H9 (cell line): ENCODE measurements around the gene MEN1. TPM values are rescaled to one million over a fixed set of nuclear protein-coding genes. Genes with fewer than 3 reads are reported as not detected.

Experiments
- DNase-seq: peaks from one replicate; pipeline ENCODE4 v3.0.0-alpha.2; 2017
- H2AFZ ChIP-seq: one replicate; pipeline ENCODE4 v1.6.1; 2013; ENCODE audit warnings: mild to moderate bottlenecking, low read length, control low read depth, moderate library complexity
- H2AK5ac ChIP-seq: 2 replicates; pipeline ENCODE4 v1.6.1; 2013; ENCODE audit warnings: low read length, control low read depth, mixed read lengths; ENCODE audit not compliant: insufficient read length
- H2BK120ac ChIP-seq: one replicate; pipeline ENCODE4 v1.6.1; 2013; ENCODE audit warnings: low read depth, mild to moderate bottlenecking, low read length, control low read depth, inconsistent platforms; ENCODE audit not compliant: poor library complexity, severe bottlenecking
- H2BK12ac ChIP-seq: 2 replicates; pipeline ENCODE4 v1.6.1; 2013; ENCODE audit warnings: low read length, control low read depth, mixed read lengths, low read depth; ENCODE audit not compliant: insufficient read length
- H2BK15ac ChIP-seq: 2 replicates; pipeline ENCODE4 v1.6.1; 2013; ENCODE audit warnings: low read depth, low read length, control low read depth
- H2BK20ac ChIP-seq: one replicate; pipeline ENCODE4 v1.6.1; 2013; ENCODE audit warnings: low read depth, mild to moderate bottlenecking, low read length, control low read depth, inconsistent platforms; ENCODE audit not compliant: poor library complexity, severe bottlenecking
- H2BK5ac ChIP-seq: 2 replicates; pipeline ENCODE4 v1.6.1; 2013; ENCODE audit warnings: low read length, control low read depth, mixed read lengths; ENCODE audit not compliant: insufficient read length
- H3K14ac ChIP-seq: 2 replicates; pipeline ENCODE4 v1.6.1; 2013; ENCODE audit warnings: low read length, control low read depth; ENCODE audit not compliant: insufficient read depth
- H3K18ac ChIP-seq: 2 replicates; pipeline ENCODE4 v1.6.1; 2013; ENCODE audit warnings: low read depth, mild to moderate bottlenecking, mixed read lengths, low read length, control low read depth; ENCODE audit not compliant: insufficient read length
- H3K23ac ChIP-seq: 2 replicates; pipeline ENCODE4 v1.6.1; 2013; ENCODE audit warnings: low read length, control low read depth, mixed read lengths, low read depth; ENCODE audit not compliant: insufficient read length
- H3K23me2 ChIP-seq: 2 replicates; pipeline ENCODE4 v1.6.1; 2013; ENCODE audit warnings: low read depth, mild to moderate bottlenecking, mixed read lengths, low read length, control low read depth; ENCODE audit not compliant: insufficient read length, poor library complexity, severe bottlenecking
- H3K27ac ChIP-seq: 2 replicates; pipeline ENCODE4 v1.5.1; 2013; ENCODE audit warnings: low read length, control low read depth, mixed read lengths, low read depth; ENCODE audit not compliant: insufficient read length
- H3K27me3 ChIP-seq: 2 replicates; pipeline ENCODE4 v1.6.1; 2013; ENCODE audit warnings: low read length, control low read depth, inconsistent platforms; ENCODE audit not compliant: insufficient read depth
- H3K4ac ChIP-seq: 2 replicates; pipeline ENCODE4 v1.6.1; 2013; ENCODE audit warnings: low read depth, mild to moderate bottlenecking, control low read depth, inconsistent platforms, low read length, moderate library complexity
- H3K4me1 ChIP-seq: 2 replicates; pipeline ENCODE4 v1.6.1; 2013; ENCODE audit warnings: low read length, control low read depth, inconsistent platforms; ENCODE audit not compliant: insufficient read depth
- H3K4me2 ChIP-seq: 2 replicates; pipeline ENCODE4 v1.6.1; 2013; ENCODE audit warnings: low read length, control low read depth, mixed read lengths; ENCODE audit not compliant: insufficient read length, insufficient read depth
- H3K56ac ChIP-seq: 2 replicates; pipeline ENCODE4 v1.6.1; 2013; ENCODE audit warnings: low read depth, mild to moderate bottlenecking, mixed read lengths, low read length, control low read depth; ENCODE audit not compliant: insufficient read length
- H3K79me1 ChIP-seq: 2 replicates; pipeline ENCODE4 v1.6.1; 2013; ENCODE audit warnings: low read depth, mild to moderate bottlenecking, moderate library complexity, low read length, control low read depth, inconsistent platforms; ENCODE audit not compliant: insufficient read depth, poor library complexity, severe bottlenecking
- H3K79me2 ChIP-seq: 2 replicates; pipeline ENCODE4 v1.6.1; 2013; ENCODE audit warnings: low read length, control low read depth, inconsistent platforms; ENCODE audit not compliant: insufficient read depth
- H3K9ac ChIP-seq: 2 replicates; pipeline ENCODE4 v1.6.1; 2013; ENCODE audit warnings: low read length, control low read depth, mixed read lengths; ENCODE audit not compliant: insufficient read length; ENCODE audit errors: extremely low read depth
- H3K9me3 ChIP-seq: one replicate; pipeline ENCODE4 v1.6.1; 2013; ENCODE audit warnings: low read depth, low read length, inconsistent platforms; ENCODE audit not compliant: control insufficient read depth
- H3T11ph ChIP-seq: one replicate; pipeline ENCODE4 v1.6.1; 2013; ENCODE audit warnings: mild to moderate bottlenecking, low read length, control low read depth, inconsistent platforms
- H4K20me1 ChIP-seq: one replicate; pipeline ENCODE4 v1.6.1; 2013; ENCODE audit not compliant: control insufficient read depth, insufficient read length, insufficient read depth
- H4K5ac ChIP-seq: 2 replicates; pipeline ENCODE4 v1.6.1; 2013; ENCODE audit warnings: low read depth, mild to moderate bottlenecking, mixed read lengths, low read length, control low read depth; ENCODE audit not compliant: insufficient read length
- H4K8ac ChIP-seq: replicated peaks from 2 replicates; pipeline ENCODE4 v1.6.1; 2013; ENCODE audit warnings: low read length, control low read depth, mixed read lengths, low read depth; ENCODE audit not compliant: insufficient read length
- H4K91ac ChIP-seq: 2 replicates; pipeline ENCODE4 v1.6.1; 2013; ENCODE audit warnings: low read depth, mild to moderate bottlenecking, moderate library complexity, mixed read lengths, low read length, control low read depth; ENCODE audit not compliant: insufficient read length
- H3K27ac Mint-ChIP-seq, 3 experiments: 2 replicates in 2 of 3; 3 replicates in 1 of 3; pipeline ENCODE4 v1.8.0; 2020 to 2021; ENCODE audit warnings: mixed read lengths in 3 of 3, mild to moderate bottlenecking in 1 of 3, moderate library complexity in 1 of 3
- H3K27me3 Mint-ChIP-seq: 2 replicates; pipeline ENCODE4 v1.8.0; 2021; ENCODE audit warnings: low read depth, mild to moderate bottlenecking, moderate library complexity, mixed read lengths
- H3K36me3 Mint-ChIP-seq, 3 experiments: 2 replicates in 2 of 3; 3 replicates in 1 of 3; pipeline ENCODE4 v1.8.0; 2020 to 2021; ENCODE audit warnings: low read depth in 3 of 3, mixed read lengths in 3 of 3; ENCODE audit not compliant: insufficient read depth in 1 of 3
- H3K4me1 Mint-ChIP-seq, 2 experiments: 2 replicates each; pipeline ENCODE4 v1.8.0; 2020; ENCODE audit warnings: mixed read lengths in 2 of 2
- H3K4me3 Mint-ChIP-seq, 2 experiments: 2 replicates in 1 of 2; 3 replicates in 1 of 2; pipeline ENCODE4 v1.8.0; 2020 to 2021; ENCODE audit warnings: mild to moderate bottlenecking in 2 of 2, mixed read lengths in 2 of 2, moderate library complexity in 1 of 2
- H3K9me3 Mint-ChIP-seq, 2 experiments: 2 replicates in 1 of 2; 3 replicates in 1 of 2; pipeline ENCODE4 v1.8.0; 2020; ENCODE audit warnings: mild to moderate bottlenecking in 2 of 2, mixed read lengths in 2 of 2, moderate library complexity in 1 of 2
- WGBS: extraction: QIAGEN DNeasy Blood & Tissue Kit; methylation state at CpG from one replicate; pipeline ENCODE4 v1.1.7; 2013; ENCODE audit warnings: missing lambda C conversion rate, low lambda C conversion rate, mixed read lengths; ENCODE audit not compliant: insufficient read length; ENCODE audit errors: extremely low coverage; 5-methylcytosine and 5-hydroxymethylcytosine counted together
- total RNA-seq: library from RNA; stranded (reverse); gene quantifications from 2 replicates; pipeline ENCODE4 v1.2.1, GENCODE V29; 2021
- TF ChIP-seq, protein P1 (sequence below): fragments of 200-600 bp; sonication (generic); conservative IDR thresholded peaks from 3 replicates; pipeline ENCODE4 v1.8.0; 2021; ENCODE audit warnings: antibody characterized with exemption, mild to moderate bottlenecking

Gene MEN1
- total RNA-seq, 1 experiment from 2014 or later: 49.9 TPM

DNA sequence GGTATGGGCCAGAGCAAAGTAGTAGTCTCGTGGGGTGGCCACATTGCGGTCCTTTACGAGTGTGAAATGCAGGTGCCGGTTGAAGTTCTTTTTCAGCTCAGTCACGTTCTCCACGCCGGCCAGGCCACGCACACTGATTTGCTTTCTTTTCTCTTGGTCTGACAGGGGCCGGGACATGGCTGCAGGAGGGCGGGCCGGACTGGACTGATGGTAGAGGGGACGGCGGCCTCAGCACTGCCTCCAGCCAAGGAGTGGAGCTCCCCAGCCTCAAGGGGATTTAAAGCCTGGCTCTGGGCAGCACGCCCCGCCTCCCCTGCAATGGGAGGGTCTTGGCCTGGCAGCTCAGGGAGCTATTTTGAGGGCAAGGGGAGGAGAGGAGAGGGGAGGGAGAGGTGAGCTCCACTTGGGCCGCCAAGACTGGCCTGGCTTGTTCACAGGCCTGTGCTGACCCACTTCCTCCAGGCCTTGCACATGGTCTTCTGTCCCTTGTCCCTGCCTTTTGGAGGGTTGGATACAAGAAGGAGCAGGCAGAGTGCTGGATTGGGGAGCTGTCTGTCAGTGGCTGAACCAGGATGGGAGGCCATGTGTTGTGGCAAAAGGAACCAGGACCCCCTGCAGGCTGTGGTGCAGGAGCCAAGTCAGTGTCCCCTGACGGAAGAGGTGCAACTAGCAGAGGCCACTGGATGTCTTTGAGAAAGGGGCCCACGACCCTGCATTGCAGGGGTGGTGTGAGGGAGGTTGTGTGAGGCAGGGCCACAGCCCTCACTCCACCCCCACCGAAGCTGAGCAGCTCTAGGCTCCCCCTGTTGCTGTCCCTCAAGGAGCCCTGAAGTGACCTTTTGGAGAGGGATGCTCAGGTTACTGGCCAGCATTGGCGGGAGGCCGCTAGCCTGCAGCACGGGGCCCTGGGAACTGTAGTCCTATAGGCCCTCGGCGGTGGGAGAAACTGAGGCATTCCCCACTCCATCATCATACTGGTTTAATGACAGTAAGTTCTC lies 50.3 kb downstream of the MEN1 start, which contains the start of gene PYGM:
TSS of gene PYGM (minus strand) at position 253 of the 998 bp plus-strand sequence. CDS start at position 177, 76 bp downstream.
- Histone ChIP-seq H2BK120ac (no peak within 1 kb of the TSS), H4K20me1 (no peaks in the 10 kb centered on the region), H3K14ac (no peak within 1 kb of the TSS), H4K91ac (no peak within 1 kb of the TSS), H3K4me1 (peaks cover 4% of the 10 kb centered on the region; the same call in 1 of the 2 replicates), H3K23me2 (no peaks in the 10 kb centered on the region), H3K79me1 (no peaks in the 10 kb centered on the region), H3K4ac (no peak within 1 kb of the TSS), H2BK12ac (no peak within 1 kb of the TSS), H3K27ac (no peak within 1 kb of the TSS), H3K23ac (no peak within 1 kb of the TSS), H2AK5ac (no peak within 1 kb of the TSS), H3K9ac (no peak within 1 kb of the TSS), H2BK15ac (no peak within 1 kb of the TSS), H3K4me2 (no peak within 1 kb of the TSS), H3T11ph (no peak within 1 kb of the TSS), H3K79me2 (no peaks in the 10 kb centered on the region), H3K56ac (no peak within 1 kb of the TSS), H3K9me3 (no peaks in the 10 kb centered on the region), H3K18ac (no peak within 1 kb of the TSS), H4K5ac (no peak within 1 kb of the TSS), H2BK5ac (no peak within 1 kb of the TSS), H3K27me3 (no peaks in the 10 kb centered on the region), H4K8ac (no peak within 1 kb of the TSS), H2BK20ac (no peak within 1 kb of the TSS), H2AFZ (no peak within 1 kb of the TSS)
- H3K27ac Mint-ChIP-seq: peak within 1 kb of the TSS; percentile 91 to 97 (median 96); a peak in 6 of 7 replicates
- TF ChIP-seq, protein P1, sequence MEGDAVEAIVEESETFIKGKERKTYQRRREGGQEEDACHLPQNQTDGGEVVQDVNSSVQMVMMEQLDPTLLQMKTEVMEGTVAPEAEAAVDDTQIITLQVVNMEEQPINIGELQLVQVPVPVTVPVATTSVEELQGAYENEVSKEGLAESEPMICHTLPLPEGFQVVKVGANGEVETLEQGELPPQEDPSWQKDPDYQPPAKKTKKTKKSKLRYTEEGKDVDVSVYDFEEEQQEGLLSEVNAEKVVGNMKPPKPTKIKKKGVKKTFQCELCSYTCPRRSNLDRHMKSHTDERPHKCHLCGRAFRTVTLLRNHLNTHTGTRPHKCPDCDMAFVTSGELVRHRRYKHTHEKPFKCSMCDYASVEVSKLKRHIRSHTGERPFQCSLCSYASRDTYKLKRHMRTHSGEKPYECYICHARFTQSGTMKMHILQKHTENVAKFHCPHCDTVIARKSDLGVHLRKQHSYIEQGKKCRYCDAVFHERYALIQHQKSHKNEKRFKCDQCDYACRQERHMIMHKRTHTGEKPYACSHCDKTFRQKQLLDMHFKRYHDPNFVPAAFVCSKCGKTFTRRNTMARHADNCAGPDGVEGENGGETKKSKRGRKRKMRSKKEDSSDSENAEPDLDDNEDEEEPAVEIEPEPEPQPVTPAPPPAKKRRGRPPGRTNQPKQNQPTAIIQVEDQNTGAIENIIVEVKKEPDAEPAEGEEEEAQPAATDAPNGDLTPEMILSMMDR: no peak
- H3K4me3 Mint-ChIP-seq: peak within 1 kb of the TSS in 1 of 2 experiments; percentile 64; a peak in 4 of 5 replicates
- peaks cover 57 to 69% of the 10 kb centered on the region in 2 experiments for H3K4me1 Mint-ChIP-seq
- WGBS: no CpG with 5 or more reads among the region's 24 CpGs
- H3K27me3 Mint-ChIP-seq: no peaks in the 10 kb centered on the region; the same call in 1 of the 2 replicates
- peak; percentile 91 for DNase-seq
- no peaks in the 10 kb centered on the region; a peak in 1 of 5 replicates for H3K9me3 Mint-ChIP-seq
- H3K36me3 Mint-ChIP-seq: peaks cover 10 to 30% (median 23%) of the 10 kb centered on the region in 3 experiments; a peak in 6 of 7 replicates
